Smooth muscle cell (in vitro differentiated cells): ENCODE data around the gene GLI2. TPM values are rescaled to one million over a fixed set of nuclear protein-coding genes. Genes with fewer than 3 reads are reported as not detected.
A peak's percentile ranks its signal among the peaks of the same experiment; 100 is the strongest.

Source experiments
- DNase-seq: peaks from one replicate; lab custom pipeline; 2025; ENCODE audit not compliant: unreplicated experiment; lab: John Stamatoyannopoulos, UW
- H2AFZ ChIP-seq: fragments of 200-600 bp; sonication (generic); 2 replicates; pipeline ENCODE4 v1.6.0; 2016; ENCODE audit warnings: antibody characterized with exemption, low read depth, mild to moderate bottlenecking
- H3F3A ChIP-seq: fragments of 200-600 bp; sonication (generic); 2 replicates; pipeline ENCODE4 v1.6.0; 2017; ENCODE audit warnings: antibody characterized with exemption, low read depth
- H3K27ac ChIP-seq: fragments of 200-600 bp; sonication (generic); 2 replicates; pipeline ENCODE4 v1.5.1; 2016; ENCODE audit warnings: low read depth, mild to moderate bottlenecking
- H3K27me3 ChIP-seq: fragments of 200-600 bp; sonication (generic); 2 replicates; pipeline ENCODE4 v1.6.1; 2016; ENCODE audit warnings: low read depth, mild to moderate bottlenecking
- H3K36me3 ChIP-seq: fragments of 200-600 bp; sonication (generic); 2 replicates; pipeline ENCODE4 v1.5.1; 2016; ENCODE audit warnings: low read depth
- H3K4me1 ChIP-seq: fragments of 200-600 bp; sonication (generic); 2 replicates; pipeline ENCODE4 v1.5.1; 2016; ENCODE audit warnings: low read depth
- H3K4me2 ChIP-seq: fragments of 200-600 bp; sonication (generic); 2 replicates; pipeline ENCODE4 v1.6.0; 2016; ENCODE audit warnings: mild to moderate bottlenecking
- H3K4me3 ChIP-seq: fragments of 200-600 bp; sonication (generic); 2 replicates; pipeline ENCODE4 v1.5.1; 2016; ENCODE audit warnings: mild to moderate bottlenecking
- H3K79me2 ChIP-seq: fragments of 200-600 bp; sonication (generic); 2 replicates; pipeline ENCODE4 v1.6.0; 2016; ENCODE audit warnings: low read depth, mild to moderate bottlenecking
- H3K9ac ChIP-seq: fragments of 200-600 bp; sonication (generic); 2 replicates; pipeline ENCODE4 v1.6.0; 2016; ENCODE audit warnings: low read depth
- H3K9me3 ChIP-seq: fragments of 200-600 bp; sonication (generic); replicated peaks from 2 replicates; pipeline ENCODE4 v1.5.1; 2016; ENCODE audit warnings: low read depth
- H4K20me1 ChIP-seq: fragments of 200-600 bp; sonication (generic); 2 replicates; pipeline ENCODE4 v1.6.0; 2016; ENCODE audit warnings: low read depth
- CTCF ChIP-seq: fragments of 200-600 bp; sonication (generic); IDR thresholded peaks from 2 replicates; pipeline ENCODE4 v1.5.1; 2017; ENCODE audit warnings: borderline replicate concordance, mild to moderate bottlenecking, antibody characterized with exemption; ENCODE audit not compliant: insufficient read depth, poor library complexity, severe bottlenecking
- WGBS: methylation state at CpG from one replicate; pipeline ENCODE4 v1.1.7; 2016; ENCODE audit warnings: low lambda C conversion rate; 5-methylcytosine and 5-hydroxymethylcytosine counted together
- polyA plus RNA-seq: library from polyadenylated mRNA; unstranded; fragments of >200 nt; fragmentation: Nextera tagmentation; extraction: Ambion mirVana; gene quantifications from 2 replicates; pipeline ENCODE4 v1.2.1, GENCODE V29; 2016
- total RNA-seq: library from RNA; depleted of rRNA; stranded (reverse); fragments of >200 nt; gene quantifications from 2 replicates; pipeline ENCODE4 v1.2.3, GENCODE V29; 2014

The GLI2 gene
- total and polyA plus RNA-seq, 2 experiments from 2014 or later: 9.4 to 10.6 TPM

GRCh38 chr2:120764991-120765677 is 29.5 kb downstream of the GLI2 start:
- peak overlapping the region; percentile 97 for H3K27ac ChIP-seq
- peak overlapping the region; percentile 71 for H3K4me2 ChIP-seq
- peaks cover 42% of the 10 kb centered on the region for H3K4me1 ChIP-seq
- no peaks in the 10 kb centered on the region for H4K20me1 ChIP-seq
- H3K36me3 ChIP-seq: no peaks in the 10 kb centered on the region
- peaks cover 84% of the 10 kb centered on the region for H3K79me2 ChIP-seq
- H3F3A ChIP-seq: peaks cover 19% of the 10 kb centered on the region
- TF ChIP-seq CTCF: no peak
- WGBS: 43% methylated on average over 11 of the region's 11 CpGs
- no peaks in the 10 kb centered on the region for H3K27me3 ChIP-seq
- H3K9ac ChIP-seq: peak overlapping the region; percentile 69
- no peak overlapping the region for H2AFZ ChIP-seq
- no peaks in the 10 kb centered on the region for H3K9me3 ChIP-seq
- H3K4me3 ChIP-seq: no peak overlapping the region
- DNase-seq: no peak

GRCh38 chr2:120765678-120766469 is 30.2 kb downstream of the GLI2 start:
- no peak overlapping the region for H3K4me3 ChIP-seq

GRCh38 chr2:120766470-120767351 is 31.0 kb downstream of the GLI2 start:
- Histone ChIP-seq H3K4me2 (peak overlapping the region; percentile 71), H3K4me3 (no peak overlapping the region), H3K79me2 (peaks cover 76% of the 10 kb centered on the region), H3K27ac (peak overlapping the region; percentile 97), H3F3A (peaks cover 29% of the 10 kb centered on the region), H3K27me3 (no peaks in the 10 kb centered on the region), H4K20me1 (peaks cover 2% of the 10 kb centered on the region), H3K4me1 (peaks cover 48% of the 10 kb centered on the region), H3K36me3 (no peaks in the 10 kb centered on the region), H3K9me3 (no peaks in the 10 kb centered on the region), H2AFZ (no peak overlapping the region), H3K9ac (peak overlapping the region; percentile 71)
- no peak for DNase-seq
- TF ChIP-seq CTCF: no peak
- 39% methylated on average over 13 of the region's 14 CpGs for WGBS

More at GRCh38 chr2:120765678-120766469, 30.2 kb downstream of the GLI2 start:
- H3K4me2 ChIP-seq: peak overlapping the region; percentile 71
- no peaks in the 10 kb centered on the region for H4K20me1 ChIP-seq
- H3K9me3 ChIP-seq: no peaks in the 10 kb centered on the region
- H3K79me2 ChIP-seq: peaks cover 84% of the 10 kb centered on the region
- H3K9ac ChIP-seq: peak overlapping the region; percentile 71
- WGBS: 11% methylated on average over 27 of the region's 27 CpGs
- DNase-seq: no peak
- no peaks in the 10 kb centered on the region for H3K27me3 ChIP-seq
- no peaks in the 10 kb centered on the region for H3K36me3 ChIP-seq
- peaks cover 25% of the 10 kb centered on the region for H3F3A ChIP-seq
- H3K27ac ChIP-seq: peak overlapping the region; percentile 97
- peaks cover 42% of the 10 kb centered on the region for H3K4me1 ChIP-seq
- no peak for TF ChIP-seq CTCF
- H2AFZ ChIP-seq: no peak overlapping the region
